ENCODE measurements around the gene PRDM7. TPM values are rescaled to one million over a fixed set of nuclear protein-coding genes. Genes with fewer than 3 reads are reported as not detected.

Gene PRDM7
- total RNA-seq, 1 donor from 2014 or later: not detected

DNA sequence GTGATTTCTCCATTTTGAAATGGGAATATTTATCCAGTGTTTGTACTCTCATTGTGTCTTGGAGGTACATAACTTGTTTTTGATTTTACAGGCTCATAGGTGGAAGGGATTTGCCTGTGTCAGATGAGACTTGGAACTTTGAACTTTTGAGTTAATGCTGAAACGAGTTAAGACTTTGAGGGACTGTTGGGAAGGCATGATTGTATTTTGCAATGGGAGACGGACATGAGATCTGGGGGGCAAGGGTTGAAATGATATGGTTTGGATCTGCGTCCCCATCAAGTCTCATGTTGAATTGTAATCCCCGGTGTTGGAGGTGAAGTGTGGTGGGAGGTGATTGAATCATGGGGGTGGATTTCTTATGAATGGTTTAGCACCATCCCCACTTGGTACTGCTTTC is 21.8 kb downstream of the PRDM7 start:
- TF ChIP-seq, protein P1, sequence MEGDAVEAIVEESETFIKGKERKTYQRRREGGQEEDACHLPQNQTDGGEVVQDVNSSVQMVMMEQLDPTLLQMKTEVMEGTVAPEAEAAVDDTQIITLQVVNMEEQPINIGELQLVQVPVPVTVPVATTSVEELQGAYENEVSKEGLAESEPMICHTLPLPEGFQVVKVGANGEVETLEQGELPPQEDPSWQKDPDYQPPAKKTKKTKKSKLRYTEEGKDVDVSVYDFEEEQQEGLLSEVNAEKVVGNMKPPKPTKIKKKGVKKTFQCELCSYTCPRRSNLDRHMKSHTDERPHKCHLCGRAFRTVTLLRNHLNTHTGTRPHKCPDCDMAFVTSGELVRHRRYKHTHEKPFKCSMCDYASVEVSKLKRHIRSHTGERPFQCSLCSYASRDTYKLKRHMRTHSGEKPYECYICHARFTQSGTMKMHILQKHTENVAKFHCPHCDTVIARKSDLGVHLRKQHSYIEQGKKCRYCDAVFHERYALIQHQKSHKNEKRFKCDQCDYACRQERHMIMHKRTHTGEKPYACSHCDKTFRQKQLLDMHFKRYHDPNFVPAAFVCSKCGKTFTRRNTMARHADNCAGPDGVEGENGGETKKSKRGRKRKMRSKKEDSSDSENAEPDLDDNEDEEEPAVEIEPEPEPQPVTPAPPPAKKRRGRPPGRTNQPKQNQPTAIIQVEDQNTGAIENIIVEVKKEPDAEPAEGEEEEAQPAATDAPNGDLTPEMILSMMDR (IDR thresholded peaks at IDR 0.05): no peak
- H3K36me3 ChIP-seq: no peaks in the 10 kb centered on the region
- ATAC-seq: no peak
- H3K27ac ChIP-seq: no peak overlapping the region
- no peak for DNase-seq
- no peaks in the 10 kb centered on the region for H3K9me3 ChIP-seq
- H3K4me1 ChIP-seq: no peaks in the 10 kb centered on the region
- H3K27me3 ChIP-seq: no peaks in the 10 kb centered on the region
- intact Hi-C loops (cut with DNase I): no loop called here
- H3K4me3 ChIP-seq: no peak overlapping the region

DNA sequence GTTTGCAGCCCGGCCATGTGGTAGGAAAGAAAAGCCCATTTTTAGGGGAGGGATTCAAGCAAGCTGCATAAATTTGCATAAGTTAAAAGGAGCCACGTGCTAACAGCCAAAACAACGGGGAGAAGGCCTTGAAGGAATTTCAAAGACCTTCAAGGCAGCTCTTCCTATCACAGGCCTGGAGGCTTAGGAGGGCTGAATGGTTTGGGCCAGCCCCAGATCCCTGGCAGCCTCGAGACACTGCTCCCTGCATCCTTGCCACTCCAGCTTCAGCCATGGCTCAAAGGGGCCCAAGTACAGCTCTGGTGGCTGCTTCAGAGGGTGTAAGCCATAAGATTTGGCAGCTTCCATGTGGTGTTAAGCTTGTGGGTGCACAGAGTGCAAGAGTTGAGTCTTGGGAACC is 22.6 kb downstream of the PRDM7 start:
- Histone ChIP-seq H3K4me1 (no peaks in the 10 kb centered on the region), H3K27ac (no peak overlapping the region), H3K9me3 (no peaks in the 10 kb centered on the region), H3K4me3 (no peak overlapping the region), H3K36me3 (no peaks in the 10 kb centered on the region), H3K27me3 (no peaks in the 10 kb centered on the region)
- ATAC-seq (no peak), DNase-seq (peak; percentile 16)
- intact Hi-C loops (cut with DNase I): no loop called here
- TF ChIP-seq, protein P1 (IDR thresholded peaks at IDR 0.05): no peak

DNA sequence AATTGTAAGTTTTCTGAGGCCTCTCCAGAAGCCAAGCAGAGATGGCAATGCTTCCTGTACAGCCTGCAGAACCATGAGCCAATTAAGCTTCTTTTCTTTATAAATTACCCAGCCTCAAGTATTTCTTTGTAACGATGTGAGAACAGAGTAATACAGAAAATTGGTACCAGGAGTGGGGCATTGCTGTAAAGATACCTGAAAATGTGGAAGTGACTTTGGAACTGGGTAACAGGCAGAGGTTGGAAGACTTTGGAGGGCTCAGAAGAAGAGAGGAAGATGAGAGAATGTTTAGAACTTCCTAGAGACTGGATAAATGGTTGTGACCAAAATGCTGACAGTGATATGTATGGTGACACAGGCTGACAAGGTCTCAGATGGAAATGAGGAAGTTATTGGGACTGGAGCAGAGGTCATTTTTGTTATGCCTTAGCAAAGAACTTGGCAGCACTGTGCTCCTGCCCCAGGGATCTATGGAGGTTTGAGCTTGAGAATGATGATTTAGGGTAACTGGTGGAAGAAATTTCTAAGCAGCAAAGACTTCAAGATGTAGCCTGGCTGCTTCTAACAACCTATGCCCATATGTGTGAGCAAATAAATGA is 23.1 kb downstream of the PRDM7 start:
- peak; percentile 47 for ATAC-seq
- Histone ChIP-seq H3K9me3 (no peaks in the 10 kb centered on the region), H3K27me3 (no peaks in the 10 kb centered on the region), H3K36me3 (no peaks in the 10 kb centered on the region), H3K4me1 (no peaks in the 10 kb centered on the region), H3K4me3 (no peak overlapping the region), H3K27ac (no peak overlapping the region)
- TF ChIP-seq, protein P1 (IDR thresholded peaks at IDR 0.05): no peak
- DNase-seq: no peak
- intact Hi-C loops (cut with DNase I): no loop called here

DNA sequence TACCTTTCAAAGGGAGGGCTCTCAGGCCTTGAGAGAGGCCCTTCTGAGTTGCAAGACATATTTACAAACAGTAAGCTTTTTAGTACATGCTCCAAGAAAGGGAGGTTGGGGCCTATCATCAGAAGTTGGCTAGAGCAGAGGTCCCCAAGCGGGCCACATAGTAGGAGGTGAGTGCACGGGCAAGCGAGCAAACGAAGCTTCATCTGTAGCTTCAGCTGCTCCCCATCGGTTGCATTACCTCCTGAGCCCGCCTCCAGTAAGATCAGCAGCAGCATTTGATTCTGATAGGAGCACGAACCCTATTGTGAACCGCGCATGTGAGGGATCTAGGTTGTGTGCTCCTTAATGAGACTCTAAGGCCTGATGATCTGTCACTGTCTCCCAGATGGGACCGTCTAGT is 26.2 kb downstream of the PRDM7 start:
- no peaks in the 10 kb centered on the region for H3K36me3 ChIP-seq
- intact Hi-C loops (cut with DNase I): no loop called here
- TF ChIP-seq, protein P1 (IDR thresholded peaks at IDR 0.05): no peak
- ATAC-seq: no peak
- no peak overlapping the region for H3K4me3 ChIP-seq
- no peak overlapping the region for H3K27ac ChIP-seq
- no peaks in the 10 kb centered on the region for H3K27me3 ChIP-seq
- H3K9me3 ChIP-seq: no peaks in the 10 kb centered on the region
- peaks cover 13% of the 10 kb centered on the region for H3K4me1 ChIP-seq
- DNase-seq: peak; percentile 26

DNA sequence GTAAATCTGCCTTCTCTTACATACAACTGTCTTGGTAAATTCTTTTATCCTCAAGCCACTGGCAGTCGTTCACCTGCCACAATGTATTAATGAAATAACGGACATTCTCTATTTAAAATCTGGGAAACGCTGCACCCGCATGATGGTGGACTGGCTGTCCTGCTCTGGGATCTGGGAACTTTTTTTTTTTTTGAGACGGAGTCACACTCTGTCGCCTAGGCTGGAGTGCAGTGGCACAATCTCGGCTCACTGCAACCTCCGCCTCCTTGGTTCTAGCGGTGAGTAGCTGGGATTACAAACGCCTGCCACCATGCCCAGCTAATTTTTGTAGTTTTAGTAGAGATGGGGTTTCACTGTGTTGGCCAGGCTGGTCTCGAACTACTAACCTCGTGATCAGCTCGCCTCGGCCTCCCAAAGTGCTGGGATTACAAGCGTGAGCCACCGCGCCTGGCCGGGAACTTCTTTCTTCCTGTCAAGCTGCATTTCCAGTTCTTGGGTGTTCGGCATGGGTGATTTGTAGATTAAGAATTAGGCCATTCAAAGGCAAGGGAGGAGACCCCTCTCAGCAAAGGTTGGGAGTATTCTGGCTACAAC is 28.3 kb downstream of the PRDM7 start:
- Histone ChIP-seq H3K27ac (no peak overlapping the region), H3K4me3 (no peak overlapping the region), H3K27me3 (no peaks in the 10 kb centered on the region), H3K4me1 (peaks cover 13% of the 10 kb centered on the region), H3K36me3 (no peaks in the 10 kb centered on the region), H3K9me3 (no peaks in the 10 kb centered on the region)
- TF ChIP-seq, protein P1 (IDR thresholded peaks at IDR 0.05): no peak
- intact Hi-C loops (cut with DNase I): no loop called here
- DNase-seq (peak; percentile 26), ATAC-seq (no peak)
